Small intestine (tissue), 16 donors: ENCODE results near the gene RRM2. TPM values are rescaled to one million over a fixed set of nuclear protein-coding genes. Genes with fewer than 3 reads are reported as not detected.
A peak's percentile ranks its signal among the peaks of the same experiment; 100 is the strongest.

Source experiments
- DNase-seq, 2 donors: peaks; one replicate each; pipeline versions ENCODE4 v3.0.0 to v3.0.0-alpha.2; 2013
- FAIRE-seq: peaks from 2 replicates; lab custom pipeline; 2012; peaks lifted over from hg19 to GRCh38; lab: Jason Lieb, UNC
- H3K27ac ChIP-seq, 3 donors: one replicate each; pipeline ENCODE4 v1.5.1; 2013; ENCODE audit warnings: low read length in 2 of 3, mild to moderate bottlenecking in 2 of 3, control low read depth in 1 of 3, inconsistent platforms in 1 of 3, low read depth in 1 of 3, moderate library complexity in 1 of 3
- H3K27me3 ChIP-seq, 3 donors: one replicate each; pipeline ENCODE4 v1.6.1; 2013; ENCODE audit warnings: low read length in 3 of 3, inconsistent platforms in 1 of 3; ENCODE audit not compliant: control insufficient read depth in 3 of 3, insufficient read depth in 3 of 3
- H3K36me3 ChIP-seq, 3 donors: one replicate each; pipeline ENCODE4 v1.6.1; 2013; ENCODE audit warnings: low read length in 3 of 3, inconsistent platforms in 1 of 3, low read depth in 1 of 3, mild to moderate bottlenecking in 1 of 3, moderate library complexity in 1 of 3; ENCODE audit not compliant: control insufficient read depth in 3 of 3, insufficient read depth in 2 of 3
- H3K4me1 ChIP-seq, 3 donors: one replicate each; pipeline ENCODE4 v1.6.1; 2013; ENCODE audit warnings: low read length in 2 of 3, inconsistent platforms in 1 of 3, low read depth in 1 of 3, mild to moderate bottlenecking in 1 of 3, moderate library complexity in 1 of 3; ENCODE audit not compliant: control insufficient read depth in 3 of 3, insufficient read depth in 2 of 3
- H3K4me3 ChIP-seq, 3 donors: one replicate each; pipeline ENCODE4 v1.5.1; 2013; ENCODE audit warnings: low read length in 3 of 3, control low read depth in 1 of 3, inconsistent platforms in 1 of 3, low read depth in 1 of 3, mild to moderate bottlenecking in 1 of 3, moderate library complexity in 1 of 3
- H3K9me3 ChIP-seq, 2 donors: one replicate each; pipeline ENCODE4 v1.6.1; 2013; ENCODE audit warnings: low read depth in 1 of 2, low read length in 1 of 2; ENCODE audit not compliant: control insufficient read depth in 2 of 2, insufficient read depth in 1 of 2
- WGBS, 3 donors: extraction: QIAGEN DNeasy Blood & Tissue Kit; methylation state at CpG; one replicate each; pipeline ENCODE4 v1.1.7; 2013; 5-methylcytosine and 5-hydroxymethylcytosine counted together
- long read RNA-seq, 10 donors: transcript quantifications; one replicate each; lab custom pipeline, GENCODE V29; 2026
- polyA plus RNA-seq, 4 donors: library from polyadenylated mRNA; stranded (reverse) in 3 of 4; unstranded in 1 of 4; fragments of 200-250 nt in 3 of 4; fragments of 120-200 nt in 1 of 4; gene quantifications; one replicate each; pipeline versions ENCODE4 v1.2.1 to v1.2.3, GENCODE V29; 2013
- donor health status: healthy with polysubstance abuse.
- donor health status: control.
- donor health status: control.
- donor health status: Bipolar disorder and iron deficiency.
- donor health status: healthy.

The RRM2 gene
- 10 to 100 TPM in 2 of 4 donors, 1 to 10 TPM in 2; 5.4 to 62.9 (median 19.9) TPM for polyA plus RNA-seq
- long read RNA-seq, donor 1 = 0 reads
- long read RNA-seq, donor 2, partial matches to known transcripts = 0 of 4 reads
- long read RNA-seq, donor 2, other reads (novel, unspliced or antisense) = 0 of 4 reads
- long read RNA-seq, donor 3, transcript RRM2-202 (10 exons, 3,673 nt) = major isoform, 9 of 17 reads
- long read RNA-seq, donor 3, partial matches to known transcripts = 6 of 17 reads
- long read RNA-seq, donor 3, other reads (novel, unspliced or antisense) = 0 of 17 reads
- long read RNA-seq, donor 4 = 0 reads
- long read RNA-seq, donor 5, partial matches to known transcripts = 0 of 1 reads
- long read RNA-seq, donor 5, other reads (novel, unspliced or antisense) = 0 of 1 reads
- long read RNA-seq, donor 6, transcript RRM2-202 (10 exons, 3,673 nt) = major isoform, 9 of 10 reads
- long read RNA-seq, donor 6, partial matches to known transcripts = 0 of 10 reads
- long read RNA-seq, donor 6, other reads (novel, unspliced or antisense) = 0 of 10 reads
- long read RNA-seq, donor 7 = 0 reads
- long read RNA-seq, donor 8 = 0 reads
- long read RNA-seq, donor 9, partial matches to known transcripts = 0 of 3 reads
- long read RNA-seq, donor 9, other reads (novel, unspliced or antisense) = 0 of 3 reads
- long read RNA-seq, donor 10, transcript RRM2-202 (10 exons, 3,673 nt) = major isoform, 8 of 10 reads
- long read RNA-seq, donor 10, partial matches to known transcripts = 0 of 10 reads
- long read RNA-seq, donor 10, other reads (novel, unspliced or antisense) = 0 of 10 reads

- FAIRE-seq = no peak
- H3K27ac ChIP-seq = peak within 1 kb of the TSS; percentile 73 to 95 (median 92)
- 0% methylated on average over 56 to 81 of the region's 81 CpGs for WGBS, 3 donors
These were observed at the start of gene RRM2 for GRCh38 chr2:10122500-10123280. Gene RRM2 (plus strand): TSS chr2:10122739. CDS start chr2:10122799, 60 bp downstream.

GRCh38 chr2:10073706-10074105 lies 48.8 kb upstream of the RRM2 start:
- Histone ChIP-seq H3K27ac (no peak overlapping the region), H3K27me3 (peaks cover 0 to 7% (median 5%) of the 10 kb centered on the region in 3 donors), H3K4me3 (no peak overlapping the region), H3K9me3 (no peaks in the 10 kb centered on the region), H3K36me3 (peaks cover 0 to 31% (median 0%) of the 10 kb centered on the region in 3 donors), H3K4me1 (peaks cover 0 to 16% (median 0%) of the 10 kb centered on the region in 3 donors)
- no peak for FAIRE-seq
- no peak for DNase-seq
- 71 to 84% (median 73%) methylated on average over 8 of the region's 8 CpGs for WGBS, 3 donors

More at GRCh38 chr2:10122500-10123280, at the start of gene RRM2:
- DNase-seq = peak; percentile 93 to 95
- Histone ChIP-seq H3K27me3 (no peaks in the 10 kb centered on the region), H3K9me3 (no peaks in the 10 kb centered on the region), H3K4me1 (peaks cover 0 to 45% (median 13%) of the 10 kb centered on the region in 3 donors), H3K36me3 (peaks cover 0 to 2% (median 0%) of the 10 kb centered on the region in 3 donors), H3K4me3 (peak within 1 kb of the TSS; percentile 37 to 70 (median 65))

- Histone ChIP-seq H3K27me3 (peaks cover 0 to 8% (median 5%) of the 10 kb centered on the region in 3 donors), H3K4me3 (no peak overlapping the region), H3K9me3 (no peaks in the 10 kb centered on the region), H3K36me3 (peaks cover 0 to 27% (median 0%) of the 10 kb centered on the region in 3 donors), H3K4me1 (peaks cover 0 to 20% (median 0%) of the 10 kb centered on the region in 3 donors), H3K27ac (no peak overlapping the region)
- 78 to 82% (median 78%) methylated on average over 13 of the region's 13 CpGs for whole genome bisulfite sequencing, 3 donors
- DNase-seq = no peak
- no peak for FAIRE-seq
These were observed 47.4 kb upstream of the RRM2 start for GRCh38 chr2:10075101-10075500.

GRCh38 chr2:10075571-10076209 lies 46.8 kb upstream of the RRM2 start:
- Histone ChIP-seq H3K27me3 (peaks cover 0 to 10% (median 8%) of the 10 kb centered on the region in 3 donors), H3K4me1 (peaks cover 0 to 20% (median 0%) of the 10 kb centered on the region in 3 donors), H3K4me3 (no peak overlapping the region), H3K27ac (no peak overlapping the region), H3K9me3 (no peaks in the 10 kb centered on the region), H3K36me3 (peaks cover 0 to 25% (median 0%) of the 10 kb centered on the region in 3 donors)
- WGBS, 3 donors = 26 to 63% (median 41%) methylated on average over 9 of the region's 9 CpGs
- FAIRE-seq (no peak), DNase-seq (no peak)

- H3K36me3 ChIP-seq = peaks cover 0 to 20% (median 0%) of the 10 kb centered on the region in 3 donors
- H3K27me3 ChIP-seq = peaks cover 0 to 11% (median 11%) of the 10 kb centered on the region in 3 donors
- WGBS, 3 donors = 65 to 77% (median 70%) methylated on average over 13 of the region's 13 CpGs
- H3K4me3 ChIP-seq = no peak overlapping the region
- FAIRE-seq (no peak), DNase-seq (no peak)
- H3K4me1 ChIP-seq = peaks cover 0 to 20% (median 0%) of the 10 kb centered on the region in 3 donors
- no peak overlapping the region for H3K27ac ChIP-seq
- no peaks in the 10 kb centered on the region for H3K9me3 ChIP-seq
These were observed 46.0 kb upstream of the RRM2 start for GRCh38 chr2:10076511-10076910.

GRCh38 chr2:10076988-10077527 lies 45.5 kb upstream of the RRM2 start:
- H3K4me3 ChIP-seq = no peak overlapping the region
- peaks cover 0 to 18% (median 0%) of the 10 kb centered on the region in 3 donors for H3K36me3 ChIP-seq
- peaks cover 0 to 11% (median 11%) of the 10 kb centered on the region in 3 donors for H3K27me3 ChIP-seq
- 55 to 83% (median 64%) methylated on average over 5 of the region's 5 CpGs for whole genome bisulfite sequencing, 3 donors
- peaks cover 0 to 20% (median 0%) of the 10 kb centered on the region in 3 donors for H3K4me1 ChIP-seq
- no peak for DNase-seq
- H3K27ac ChIP-seq = no peak overlapping the region
- no peaks in the 10 kb centered on the region for H3K9me3 ChIP-seq
- no peak for FAIRE-seq

DNA sequence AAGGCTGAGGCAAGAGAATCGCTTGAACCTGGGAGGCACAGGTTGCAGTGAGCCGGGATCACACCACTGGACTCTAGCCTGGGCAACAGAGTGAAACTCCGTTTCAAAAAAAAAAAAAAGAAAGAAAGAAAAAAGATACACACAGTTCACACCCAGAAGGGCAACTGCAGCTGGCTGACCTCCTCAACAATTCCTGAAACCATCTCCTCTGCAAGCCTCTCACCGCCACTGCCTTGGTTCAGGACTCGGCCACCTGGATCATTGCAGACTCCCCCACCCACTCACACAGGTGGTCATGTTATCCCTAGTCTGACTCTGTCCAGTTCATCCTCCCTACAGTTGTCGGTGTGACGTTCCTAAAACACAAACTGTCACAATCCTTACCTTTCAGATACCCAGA lies 44.5 kb upstream of the RRM2 start:
- Histone ChIP-seq H3K4me3 (no peak overlapping the region), H3K4me1 (peaks cover 0 to 17% (median 0%) of the 10 kb centered on the region in 3 donors), H3K36me3 (peaks cover 0 to 18% (median 0%) of the 10 kb centered on the region in 3 donors), H3K27ac (no peak overlapping the region), H3K27me3 (peaks cover 0 to 11% (median 11%) of the 10 kb centered on the region in 3 donors), H3K9me3 (no peaks in the 10 kb centered on the region)
- no peak for FAIRE-seq
- WGBS, 3 donors = 69 to 82% (median 78%) methylated on average over 7 of the region's 7 CpGs
- no peak for DNase-seq
